CD14-positive monocyte (primary cell): ENCODE measurements around the gene MYO7B. TPM values are rescaled to one million over a fixed set of nuclear protein-coding genes. Genes with fewer than 3 reads are reported as not detected.

Experiments used
- DNase-seq, 3 donors: peaks; one replicate each; pipeline ENCODE4 v3.0.0-alpha.2; 2011 to 2022
- H2AFZ ChIP-seq: 2 replicates; pipeline ENCODE4 v1.6.0; 2012; ENCODE audit warnings: mild to moderate bottlenecking, low read depth, low read length, inconsistent platforms; ENCODE audit not compliant: insufficient read depth, poor library complexity, severe bottlenecking
- H3K27ac ChIP-seq, 2 donors: 1 replicate in 1 of 2; 2 replicates in 1 of 2; pipeline ENCODE4 v1.5.1; 2012 to 2013; ENCODE audit warnings: low read length in 2 of 2, control low read depth in 1 of 2, inconsistent platforms in 1 of 2, low read depth in 1 of 2, mild to moderate bottlenecking in 1 of 2
- H3K27me3 ChIP-seq, 2 donors: one replicate each; pipeline versions ENCODE4 v1.6.0 to v1.6.1; 2011 to 2013; ENCODE audit warnings: low read length in 2 of 2; ENCODE audit not compliant: control insufficient read depth in 2 of 2, insufficient read depth in 2 of 2
- H3K36me3 ChIP-seq, 2 donors: replicated peaks in 1 of 2; 1 replicate in 1 of 2; 2 replicates in 1 of 2; pipeline versions ENCODE4 v1.5.1 to v1.6.1; 2012 to 2013; ENCODE audit warnings: low read length in 2 of 2, control low read depth in 1 of 2, inconsistent platforms in 1 of 2, mild to moderate bottlenecking in 1 of 2; ENCODE audit not compliant: insufficient read depth in 2 of 2, control insufficient read depth in 1 of 2
- H3K4me1 ChIP-seq, 2 donors: 1 replicate in 1 of 2; 2 replicates in 1 of 2; pipeline versions ENCODE4 v1.5.1 to v1.6.1; 2012 to 2013; ENCODE audit warnings: low read length in 2 of 2, control low read depth in 1 of 2, inconsistent platforms in 1 of 2, mild to moderate bottlenecking in 1 of 2, moderate library complexity in 1 of 2; ENCODE audit not compliant: insufficient read depth in 2 of 2, control insufficient read depth in 1 of 2
- H3K4me2 ChIP-seq: replicated peaks from 2 replicates; pipeline ENCODE3; 2012; ENCODE audit warnings: low read length, moderate library complexity, mild to moderate bottlenecking; ENCODE audit not compliant: poor library complexity, severe bottlenecking; ENCODE audit errors: extremely low read depth
- H3K4me3 ChIP-seq, 3 experiments: fragments of 200-600 bp in 1 of 3; sonication (generic) in 1 of 3; replicated peaks in 1 of 3; 1 replicate in 2 of 3; 2 replicates in 1 of 3; pipeline ENCODE4 v1.5.1; 2011 to 2013; ENCODE audit warnings: low read length in 3 of 3, mild to moderate bottlenecking in 3 of 3, control low read depth in 2 of 3, low read depth in 2 of 3, inconsistent platforms in 1 of 3, moderate library complexity in 1 of 3
- H3K79me2 ChIP-seq: 2 replicates; pipeline ENCODE4 v1.6.0; 2012; ENCODE audit warnings: mild to moderate bottlenecking, control low read depth, inconsistent platforms, low read length, moderate library complexity; ENCODE audit not compliant: insufficient read depth
- H3K9ac ChIP-seq: 2 replicates; pipeline ENCODE4 v1.6.0; 2017; ENCODE audit warnings: low read length, mild to moderate bottlenecking; ENCODE audit not compliant: insufficient read depth, poor library complexity, severe bottlenecking
- H3K9me3 ChIP-seq, 2 donors: replicated peaks in 1 of 2; 1 replicate in 1 of 2; 2 replicates in 1 of 2; pipeline versions ENCODE4 v1.5.1 to v1.6.1; 2012 to 2013; ENCODE audit warnings: low read length in 2 of 2, control low read depth in 1 of 2; ENCODE audit not compliant: control insufficient read depth in 1 of 2, insufficient read depth in 1 of 2
- H4K20me1 ChIP-seq: 2 replicates; pipeline ENCODE4 v1.6.0; 2012; ENCODE audit warnings: mild to moderate bottlenecking, low read length, control low read depth, moderate library complexity; ENCODE audit not compliant: insufficient read depth
- H3K27ac Mint-ChIP-seq, 7 donors: one replicate each; pipeline ENCODE4 v1.8.0; 2020; ENCODE audit warnings: mild to moderate bottlenecking in 7 of 7, mixed read lengths in 7 of 7, moderate library complexity in 6 of 7, inconsistent platforms in 2 of 7
- H3K27me3 Mint-ChIP-seq, 3 donors: one replicate each; pipeline ENCODE4 v1.8.0; 2021 to 2022; ENCODE audit warnings: low read depth in 3 of 3, mild to moderate bottlenecking in 3 of 3, mixed read lengths in 3 of 3, moderate library complexity in 3 of 3, inconsistent platforms in 1 of 3
- H3K36me3 Mint-ChIP-seq, 2 donors: one replicate each; pipeline ENCODE4 v1.8.0; 2020; ENCODE audit warnings: mixed read lengths in 2 of 2, inconsistent platforms in 1 of 2, mild to moderate bottlenecking in 1 of 2
- H3K4me1 Mint-ChIP-seq: one replicate; pipeline ENCODE4 v1.8.0; 2020; ENCODE audit warnings: mild to moderate bottlenecking, mixed read lengths
- H3K4me3 Mint-ChIP-seq, 2 donors: one replicate each; pipeline ENCODE4 v1.8.0; 2020; ENCODE audit warnings: mild to moderate bottlenecking in 2 of 2, mixed read lengths in 2 of 2, moderate library complexity in 1 of 2
- H3K9me3 Mint-ChIP-seq, 7 donors: one replicate each; pipeline ENCODE4 v1.8.0; 2020 to 2022; ENCODE audit warnings: mixed read lengths in 7 of 7, mild to moderate bottlenecking in 6 of 7, moderate library complexity in 6 of 7, inconsistent platforms in 2 of 7
- WGBS: methylation state at CpG from one replicate; pipeline ENCODE4 v1.1.5; 2013; ENCODE audit warnings: missing lambda C conversion rate; ENCODE audit not compliant: insufficient coverage; 5-methylcytosine and 5-hydroxymethylcytosine counted together
- intact Hi-C, 2 donors: fragments of 100-400 bp; cut with micrococcal nuclease; formaldehyde crosslinking; loops; one replicate each; pipeline versions ENCODE4 v1.15.0 to v1.15.1; 2023
- polyA plus RNA-seq, 3 donors: library from polyadenylated mRNA; depleted of rRNA in 1 of 3; unstranded in 2 of 3; stranded (reverse) in 1 of 3; fragments of 300-500 nt in 2 of 3; fragments of >200 nt in 1 of 3; fragmentation: Illumina TruSeq in 2 of 3; gene quantifications; 1 replicate in 2 of 3; 2 replicates in 1 of 3; pipeline ENCODE4 v1.2.3, GENCODE V29; 2012 to 2021
- TF ChIP-seq, protein P1 (sequence below): fragments of 200-600 bp; IDR thresholded peaks from one replicate; pipeline ENCODE4 v1.8.0; 2022; ENCODE audit warnings: antibody characterized with exemption, mild to moderate bottlenecking

The MYO7B gene
- polyA plus RNA-seq, 3 donors, result 7.3 to 9.8 (median 9.0) TPM

DNA sequence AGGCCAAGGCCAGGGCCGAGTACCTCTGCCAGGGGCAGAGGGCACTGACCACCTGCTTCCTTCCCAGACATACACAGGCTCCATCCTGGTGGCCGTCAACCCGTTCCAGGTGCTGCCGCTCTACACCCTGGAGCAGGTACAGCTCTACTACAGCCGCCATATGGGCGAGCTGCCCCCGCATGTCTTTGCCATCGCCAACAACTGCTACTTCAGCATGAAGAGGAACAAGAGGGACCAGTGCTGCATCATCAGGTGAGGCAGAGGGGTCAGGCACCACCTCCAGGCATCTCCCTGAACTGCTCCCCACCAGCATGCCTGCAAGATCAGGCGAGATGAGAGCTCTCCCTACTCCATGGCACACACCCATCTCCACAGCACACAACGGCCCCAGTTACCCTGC is 31.1 kb downstream of the MYO7B start:
- no peak overlapping the region for H3K4me2 ChIP-seq
- H3K36me3 Mint-ChIP-seq, result no peaks in the 10 kb centered on the region
- intact Hi-C loops, result no loop called here
- no peaks in the 10 kb centered on the region for H4K20me1 ChIP-seq
- no peak overlapping the region for H3K27ac ChIP-seq
- no peaks in the 10 kb centered on the region for H3K36me3 ChIP-seq
- peaks cover 0 to 4% of the 10 kb centered on the region in 2 donors for H3K9me3 ChIP-seq
- WGBS, result 96% methylated on average over 5 of the region's 10 CpGs
- H2AFZ ChIP-seq, result peak overlapping the region; percentile 13
- H3K4me3 Mint-ChIP-seq, result no peak overlapping the region
- H3K4me3 ChIP-seq, result no peak overlapping the region
- peaks cover 39% of the 10 kb centered on the region for H3K4me1 Mint-ChIP-seq
- H3K9me3 Mint-ChIP-seq, result peaks cover 0 to 9% (median 3%) of the 10 kb centered on the region in 7 donors
- H3K27ac Mint-ChIP-seq, result no peak overlapping the region
- no peak overlapping the region for H3K9ac ChIP-seq
- no peaks in the 10 kb centered on the region for H3K79me2 ChIP-seq
- H3K27me3 Mint-ChIP-seq, result peaks cover 0 to 5% (median 2%) of the 10 kb centered on the region in 3 donors
- TF ChIP-seq, protein P1, sequence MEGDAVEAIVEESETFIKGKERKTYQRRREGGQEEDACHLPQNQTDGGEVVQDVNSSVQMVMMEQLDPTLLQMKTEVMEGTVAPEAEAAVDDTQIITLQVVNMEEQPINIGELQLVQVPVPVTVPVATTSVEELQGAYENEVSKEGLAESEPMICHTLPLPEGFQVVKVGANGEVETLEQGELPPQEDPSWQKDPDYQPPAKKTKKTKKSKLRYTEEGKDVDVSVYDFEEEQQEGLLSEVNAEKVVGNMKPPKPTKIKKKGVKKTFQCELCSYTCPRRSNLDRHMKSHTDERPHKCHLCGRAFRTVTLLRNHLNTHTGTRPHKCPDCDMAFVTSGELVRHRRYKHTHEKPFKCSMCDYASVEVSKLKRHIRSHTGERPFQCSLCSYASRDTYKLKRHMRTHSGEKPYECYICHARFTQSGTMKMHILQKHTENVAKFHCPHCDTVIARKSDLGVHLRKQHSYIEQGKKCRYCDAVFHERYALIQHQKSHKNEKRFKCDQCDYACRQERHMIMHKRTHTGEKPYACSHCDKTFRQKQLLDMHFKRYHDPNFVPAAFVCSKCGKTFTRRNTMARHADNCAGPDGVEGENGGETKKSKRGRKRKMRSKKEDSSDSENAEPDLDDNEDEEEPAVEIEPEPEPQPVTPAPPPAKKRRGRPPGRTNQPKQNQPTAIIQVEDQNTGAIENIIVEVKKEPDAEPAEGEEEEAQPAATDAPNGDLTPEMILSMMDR, result no peak
- DNase-seq, result no peak
- no peaks in the 10 kb centered on the region for H3K27me3 ChIP-seq
- H3K4me1 ChIP-seq, result peaks cover 34 to 38% of the 10 kb centered on the region in 2 donors

DNA sequence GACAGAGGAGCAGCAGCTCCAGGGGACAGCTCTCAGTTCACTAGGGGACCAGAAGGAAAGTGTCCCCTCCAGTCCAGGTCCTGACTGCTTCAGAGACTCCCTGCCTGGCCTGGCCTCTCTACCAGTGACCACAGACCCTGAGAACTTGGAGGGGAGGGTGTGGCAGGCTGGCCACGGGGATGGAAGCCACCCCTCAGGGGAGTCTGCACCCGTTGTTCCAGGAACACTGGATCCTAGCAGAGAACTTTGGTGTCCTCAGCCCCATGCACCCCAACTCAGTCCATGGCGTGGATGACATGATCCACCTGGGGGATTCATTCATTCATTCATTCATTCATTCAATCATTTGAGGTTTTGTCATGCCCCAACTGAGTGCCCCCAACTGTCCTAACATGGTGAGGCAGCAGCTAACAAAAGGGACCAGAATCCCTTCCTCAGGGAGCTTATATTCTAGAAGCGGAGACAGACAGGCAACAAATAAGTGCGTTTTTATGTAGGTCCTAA is 31.9 kb downstream of the MYO7B start:
- Histone ChIP-seq H4K20me1 (no peaks in the 10 kb centered on the region), H2AFZ (no peak overlapping the region), H3K36me3 (no peaks in the 10 kb centered on the region), H3K4me2 (no peak overlapping the region), H3K27ac (no peak overlapping the region), H3K4me3 (no peak overlapping the region), H3K27me3 (no peaks in the 10 kb centered on the region), H3K79me2 (no peaks in the 10 kb centered on the region), H3K9me3 (peaks cover 0 to 4% of the 10 kb centered on the region in 2 donors), H3K9ac (no peak overlapping the region), H3K4me1 (peaks cover 28 to 30% of the 10 kb centered on the region in 2 donors)
- Mint-ChIP-seq H3K36me3 (no peaks in the 10 kb centered on the region), H3K9me3 (peaks cover 0 to 9% (median 3%) of the 10 kb centered on the region in 7 donors), H3K4me3 (no peak overlapping the region), H3K27ac (peak overlapping the region in 2 of 7 donors; percentile 5 to 26), H3K4me1 (peaks cover 35% of the 10 kb centered on the region), H3K27me3 (peaks cover 0 to 5% (median 2%) of the 10 kb centered on the region in 3 donors)
- TF ChIP-seq, protein P1, result no peak
- intact Hi-C loops, result no loop called here
- DNase-seq, result no peak
- WGBS, result 100% methylated on average over 2 of the region's 5 CpGs
